GM12873 (cell line): Measurements from ENCODE around the gene FIGN.

Experiments used
- CTCF ChIP-seq: IDR thresholded peaks from 2 replicates; pipeline ENCODE4 v1.5.1; 2012; ENCODE audit warnings: low read depth, mild to moderate bottlenecking, moderate library complexity, low read length, control low read depth; ENCODE audit not compliant: insufficient read depth; ENCODE audit errors: missing control alignments

FIGN gene

DNA sequence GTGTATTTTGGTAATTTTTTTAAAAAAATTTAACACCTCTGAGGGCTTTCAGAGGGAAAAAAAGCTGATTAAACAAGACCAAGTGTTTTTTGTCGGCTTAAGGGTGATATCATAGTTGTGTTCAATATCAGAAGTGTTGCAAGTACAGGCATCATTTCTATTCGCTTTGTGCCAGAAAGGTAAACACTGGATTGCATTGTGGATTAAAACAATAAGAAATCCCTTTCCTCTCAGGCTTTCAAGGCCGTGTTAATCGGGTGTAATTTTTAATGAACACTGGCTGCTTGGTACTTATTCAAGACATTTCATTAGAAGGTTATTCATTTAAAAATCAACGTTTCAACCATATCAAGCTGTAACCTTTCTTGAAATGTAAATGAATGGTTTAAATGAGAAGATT is 18.3 kb downstream of the FIGN start:
- no peak for TF ChIP-seq CTCF

GRCh38 chr2:163716101-163716500 is 19.7 kb downstream of the FIGN start:
- TF ChIP-seq CTCF = no peak

DNA sequence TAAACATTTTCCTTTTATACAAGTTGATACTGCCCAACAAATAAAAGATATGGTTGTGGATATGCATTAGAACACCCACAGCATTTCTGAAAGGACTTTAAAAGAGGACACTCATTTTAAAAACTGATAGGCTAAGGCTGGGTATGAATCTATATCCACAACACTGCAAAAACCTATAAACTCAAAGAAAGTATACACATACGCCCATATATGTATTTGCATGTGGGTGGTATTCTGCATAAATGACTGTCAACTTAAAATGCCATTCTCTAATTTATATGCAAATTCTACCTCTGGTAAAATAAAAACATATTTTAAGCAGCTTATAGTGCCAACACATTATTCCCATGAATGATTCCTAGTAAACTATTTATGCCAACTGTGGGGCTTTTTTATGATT is 20.1 kb downstream of the FIGN start:
- TF ChIP-seq CTCF = no peak

DNA sequence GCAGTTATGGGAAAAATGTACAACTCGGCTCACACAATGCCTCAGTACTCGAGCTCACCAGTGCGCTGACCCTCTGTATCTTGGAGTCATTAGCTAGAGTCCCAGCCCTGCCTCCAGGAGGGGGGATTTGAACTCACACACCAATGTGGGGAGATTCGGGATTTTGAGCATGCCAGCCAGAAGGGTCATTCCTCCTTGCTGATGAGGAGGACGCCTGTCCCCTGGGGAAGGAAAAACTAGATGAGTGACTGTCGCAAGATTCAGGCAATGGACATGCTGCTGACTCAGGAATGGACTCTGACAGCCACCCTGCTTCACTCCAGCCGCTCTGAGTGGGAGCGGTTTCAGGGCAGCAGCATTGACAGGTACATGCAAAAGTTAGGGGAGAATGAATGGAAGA is 20.6 kb downstream of the FIGN start:
- TF ChIP-seq CTCF = no peak

- no peak for TF ChIP-seq CTCF
Observed at GRCh38 chr2:163713534-163714311, 22.1 kb downstream of the FIGN start.

- no peak for TF ChIP-seq CTCF
Observed at GRCh38 chr2:163711699-163712098, 24.1 kb downstream of the FIGN start.

DNA sequence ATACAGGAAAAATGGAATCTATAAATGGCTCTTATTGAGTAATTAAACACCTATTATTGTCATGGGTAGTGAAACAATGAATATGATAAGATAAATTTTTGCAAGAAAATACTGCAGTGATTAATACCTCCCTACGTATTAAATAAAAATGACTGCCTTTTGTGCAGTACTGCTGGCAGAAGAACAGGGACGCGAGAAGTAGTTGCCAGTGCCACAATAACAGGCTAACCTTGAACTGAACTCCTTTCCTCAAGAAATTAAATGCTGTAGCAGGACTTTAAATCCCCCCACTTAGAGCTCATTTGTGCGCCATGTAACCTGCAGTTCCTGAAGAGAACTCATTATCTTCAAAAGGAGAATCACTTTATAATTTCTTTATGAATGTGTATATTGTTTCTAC is 24.6 kb downstream of the FIGN start:
- no peak for TF ChIP-seq CTCF

GRCh38 chr2:163709270-163709669 is 26.5 kb downstream of the FIGN start:
- TF ChIP-seq CTCF = no peak
